H9 (cell line): ENCODE results near the gene WAC. TPM values are rescaled to one million over a fixed set of nuclear protein-coding genes. Genes with fewer than 3 reads are reported as not detected.

Source experiments
- DNase-seq: peaks from one replicate; pipeline ENCODE4 v3.0.0-alpha.2; 2017
- H2AFZ ChIP-seq: one replicate; pipeline ENCODE4 v1.6.1; 2013; ENCODE audit warnings: mild to moderate bottlenecking, low read length, control low read depth, moderate library complexity
- H2AK5ac ChIP-seq: 2 replicates; pipeline ENCODE4 v1.6.1; 2013; ENCODE audit warnings: low read length, control low read depth, mixed read lengths; ENCODE audit not compliant: insufficient read length
- H2BK120ac ChIP-seq: one replicate; pipeline ENCODE4 v1.6.1; 2013; ENCODE audit warnings: low read depth, mild to moderate bottlenecking, low read length, control low read depth, inconsistent platforms; ENCODE audit not compliant: poor library complexity, severe bottlenecking
- H2BK12ac ChIP-seq: 2 replicates; pipeline ENCODE4 v1.6.1; 2013; ENCODE audit warnings: low read length, control low read depth, mixed read lengths, low read depth; ENCODE audit not compliant: insufficient read length
- H2BK15ac ChIP-seq: 2 replicates; pipeline ENCODE4 v1.6.1; 2013; ENCODE audit warnings: low read depth, low read length, control low read depth
- H2BK20ac ChIP-seq: one replicate; pipeline ENCODE4 v1.6.1; 2013; ENCODE audit warnings: low read depth, mild to moderate bottlenecking, low read length, control low read depth, inconsistent platforms; ENCODE audit not compliant: poor library complexity, severe bottlenecking
- H2BK5ac ChIP-seq: 2 replicates; pipeline ENCODE4 v1.6.1; 2013; ENCODE audit warnings: low read length, control low read depth, mixed read lengths; ENCODE audit not compliant: insufficient read length
- H3K14ac ChIP-seq: 2 replicates; pipeline ENCODE4 v1.6.1; 2013; ENCODE audit warnings: low read length, control low read depth; ENCODE audit not compliant: insufficient read depth
- H3K18ac ChIP-seq: 2 replicates; pipeline ENCODE4 v1.6.1; 2013; ENCODE audit warnings: low read depth, mild to moderate bottlenecking, mixed read lengths, low read length, control low read depth; ENCODE audit not compliant: insufficient read length
- H3K23ac ChIP-seq: 2 replicates; pipeline ENCODE4 v1.6.1; 2013; ENCODE audit warnings: low read length, control low read depth, mixed read lengths, low read depth; ENCODE audit not compliant: insufficient read length
- H3K23me2 ChIP-seq: 2 replicates; pipeline ENCODE4 v1.6.1; 2013; ENCODE audit warnings: low read depth, mild to moderate bottlenecking, mixed read lengths, low read length, control low read depth; ENCODE audit not compliant: insufficient read length, poor library complexity, severe bottlenecking
- H3K27ac ChIP-seq: 2 replicates; pipeline ENCODE4 v1.5.1; 2013; ENCODE audit warnings: low read length, control low read depth, mixed read lengths, low read depth; ENCODE audit not compliant: insufficient read length
- H3K27me3 ChIP-seq: 2 replicates; pipeline ENCODE4 v1.6.1; 2013; ENCODE audit warnings: low read length, control low read depth, inconsistent platforms; ENCODE audit not compliant: insufficient read depth
- H3K4ac ChIP-seq: 2 replicates; pipeline ENCODE4 v1.6.1; 2013; ENCODE audit warnings: low read depth, mild to moderate bottlenecking, control low read depth, inconsistent platforms, low read length, moderate library complexity
- H3K4me1 ChIP-seq: 2 replicates; pipeline ENCODE4 v1.6.1; 2013; ENCODE audit warnings: low read length, control low read depth, inconsistent platforms; ENCODE audit not compliant: insufficient read depth
- H3K4me2 ChIP-seq: 2 replicates; pipeline ENCODE4 v1.6.1; 2013; ENCODE audit warnings: low read length, control low read depth, mixed read lengths; ENCODE audit not compliant: insufficient read length, insufficient read depth
- H3K56ac ChIP-seq: 2 replicates; pipeline ENCODE4 v1.6.1; 2013; ENCODE audit warnings: low read depth, mild to moderate bottlenecking, mixed read lengths, low read length, control low read depth; ENCODE audit not compliant: insufficient read length
- H3K79me1 ChIP-seq: 2 replicates; pipeline ENCODE4 v1.6.1; 2013; ENCODE audit warnings: low read depth, mild to moderate bottlenecking, moderate library complexity, low read length, control low read depth, inconsistent platforms; ENCODE audit not compliant: insufficient read depth, poor library complexity, severe bottlenecking
- H3K79me2 ChIP-seq: 2 replicates; pipeline ENCODE4 v1.6.1; 2013; ENCODE audit warnings: low read length, control low read depth, inconsistent platforms; ENCODE audit not compliant: insufficient read depth
- H3K9ac ChIP-seq: 2 replicates; pipeline ENCODE4 v1.6.1; 2013; ENCODE audit warnings: low read length, control low read depth, mixed read lengths; ENCODE audit not compliant: insufficient read length; ENCODE audit errors: extremely low read depth
- H3K9me3 ChIP-seq: one replicate; pipeline ENCODE4 v1.6.1; 2013; ENCODE audit warnings: low read depth, low read length, inconsistent platforms; ENCODE audit not compliant: control insufficient read depth
- H3T11ph ChIP-seq: one replicate; pipeline ENCODE4 v1.6.1; 2013; ENCODE audit warnings: mild to moderate bottlenecking, low read length, control low read depth, inconsistent platforms
- H4K20me1 ChIP-seq: one replicate; pipeline ENCODE4 v1.6.1; 2013; ENCODE audit not compliant: control insufficient read depth, insufficient read length, insufficient read depth
- H4K5ac ChIP-seq: 2 replicates; pipeline ENCODE4 v1.6.1; 2013; ENCODE audit warnings: low read depth, mild to moderate bottlenecking, mixed read lengths, low read length, control low read depth; ENCODE audit not compliant: insufficient read length
- H4K8ac ChIP-seq: replicated peaks from 2 replicates; pipeline ENCODE4 v1.6.1; 2013; ENCODE audit warnings: low read length, control low read depth, mixed read lengths, low read depth; ENCODE audit not compliant: insufficient read length
- H4K91ac ChIP-seq: 2 replicates; pipeline ENCODE4 v1.6.1; 2013; ENCODE audit warnings: low read depth, mild to moderate bottlenecking, moderate library complexity, mixed read lengths, low read length, control low read depth; ENCODE audit not compliant: insufficient read length
- H3K27ac Mint-ChIP-seq, 3 experiments: 2 replicates in 2 of 3; 3 replicates in 1 of 3; pipeline ENCODE4 v1.8.0; 2020 to 2021; ENCODE audit warnings: mixed read lengths in 3 of 3, mild to moderate bottlenecking in 1 of 3, moderate library complexity in 1 of 3
- H3K27me3 Mint-ChIP-seq: 2 replicates; pipeline ENCODE4 v1.8.0; 2021; ENCODE audit warnings: low read depth, mild to moderate bottlenecking, moderate library complexity, mixed read lengths
- H3K36me3 Mint-ChIP-seq, 3 experiments: 2 replicates in 2 of 3; 3 replicates in 1 of 3; pipeline ENCODE4 v1.8.0; 2020 to 2021; ENCODE audit warnings: low read depth in 3 of 3, mixed read lengths in 3 of 3; ENCODE audit not compliant: insufficient read depth in 1 of 3
- H3K4me1 Mint-ChIP-seq, 2 experiments: 2 replicates each; pipeline ENCODE4 v1.8.0; 2020; ENCODE audit warnings: mixed read lengths in 2 of 2
- H3K4me3 Mint-ChIP-seq, 2 experiments: 2 replicates in 1 of 2; 3 replicates in 1 of 2; pipeline ENCODE4 v1.8.0; 2020 to 2021; ENCODE audit warnings: mild to moderate bottlenecking in 2 of 2, mixed read lengths in 2 of 2, moderate library complexity in 1 of 2
- H3K9me3 Mint-ChIP-seq, 2 experiments: 2 replicates in 1 of 2; 3 replicates in 1 of 2; pipeline ENCODE4 v1.8.0; 2020; ENCODE audit warnings: mild to moderate bottlenecking in 2 of 2, mixed read lengths in 2 of 2, moderate library complexity in 1 of 2
- WGBS: extraction: QIAGEN DNeasy Blood & Tissue Kit; methylation state at CpG from one replicate; pipeline ENCODE4 v1.1.7; 2013; ENCODE audit warnings: missing lambda C conversion rate, low lambda C conversion rate, mixed read lengths; ENCODE audit not compliant: insufficient read length; ENCODE audit errors: extremely low coverage; 5-methylcytosine and 5-hydroxymethylcytosine counted together
- total RNA-seq: library from RNA; stranded (reverse); gene quantifications from 2 replicates; pipeline ENCODE4 v1.2.1, GENCODE V29; 2021
- TF ChIP-seq, protein P1 (sequence below): fragments of 200-600 bp; sonication (generic); conservative IDR thresholded peaks from 3 replicates; pipeline ENCODE4 v1.8.0; 2021; ENCODE audit warnings: antibody characterized with exemption, mild to moderate bottlenecking

The WAC gene
- total RNA-seq, 1 experiment from 2014 or later: 130 TPM

DNA sequence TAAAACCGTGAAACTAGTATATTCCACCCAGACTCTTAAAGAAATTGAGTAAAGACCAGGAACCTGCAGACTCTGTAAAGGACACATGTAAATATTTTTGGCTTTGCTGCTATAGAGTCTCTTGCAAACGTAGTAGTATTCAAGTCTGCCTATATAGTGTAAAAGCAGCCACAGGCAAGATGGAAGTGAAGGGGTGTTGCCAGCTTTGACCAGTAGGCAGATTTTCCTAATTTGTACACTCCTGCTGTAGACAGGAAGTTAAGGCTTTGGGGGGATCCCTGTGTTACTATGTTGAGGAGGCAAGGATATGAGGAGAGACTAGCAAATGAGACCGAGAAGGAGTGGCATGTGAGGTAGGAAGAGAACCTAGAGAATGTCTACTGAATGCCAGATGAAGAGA is 27.7 kb downstream of the WAC start:
- Histone ChIP-seq H4K20me1 (no peaks in the 10 kb centered on the region), H2AK5ac (no peak overlapping the region), H3K79me1 (peaks cover 13% of the 10 kb centered on the region), H4K5ac (no peak overlapping the region), H3K9ac (no peak overlapping the region), H4K91ac (no peak overlapping the region), H3K18ac (no peak overlapping the region), H3K56ac (no peak overlapping the region), H2BK5ac (no peak overlapping the region), H2AFZ (no peak overlapping the region), H3K27me3 (no peaks in the 10 kb centered on the region), H2BK12ac (no peak overlapping the region), H3K23me2 (no peaks in the 10 kb centered on the region), H3K4ac (no peak overlapping the region), H3K9me3 (no peaks in the 10 kb centered on the region), H3K14ac (no peak overlapping the region), H4K8ac (no peak overlapping the region), H3K79me2 (peaks cover 61% of the 10 kb centered on the region), H3K4me2 (no peak overlapping the region), H2BK15ac (no peak overlapping the region), H3T11ph (no peak overlapping the region), H3K27ac (no peak overlapping the region), H3K23ac (no peak overlapping the region), H3K4me1 (no peaks in the 10 kb centered on the region; the same call in 1 of the 2 replicates), H2BK20ac (no peak overlapping the region), H2BK120ac (no peak overlapping the region)
- peak overlapping the region in 2 of 3 experiments; percentile 5 to 49; a peak in 3 of 7 replicates for H3K27ac Mint-ChIP-seq
- no peaks in the 10 kb centered on the region for H3K9me3 Mint-ChIP-seq
- TF ChIP-seq, protein P1, sequence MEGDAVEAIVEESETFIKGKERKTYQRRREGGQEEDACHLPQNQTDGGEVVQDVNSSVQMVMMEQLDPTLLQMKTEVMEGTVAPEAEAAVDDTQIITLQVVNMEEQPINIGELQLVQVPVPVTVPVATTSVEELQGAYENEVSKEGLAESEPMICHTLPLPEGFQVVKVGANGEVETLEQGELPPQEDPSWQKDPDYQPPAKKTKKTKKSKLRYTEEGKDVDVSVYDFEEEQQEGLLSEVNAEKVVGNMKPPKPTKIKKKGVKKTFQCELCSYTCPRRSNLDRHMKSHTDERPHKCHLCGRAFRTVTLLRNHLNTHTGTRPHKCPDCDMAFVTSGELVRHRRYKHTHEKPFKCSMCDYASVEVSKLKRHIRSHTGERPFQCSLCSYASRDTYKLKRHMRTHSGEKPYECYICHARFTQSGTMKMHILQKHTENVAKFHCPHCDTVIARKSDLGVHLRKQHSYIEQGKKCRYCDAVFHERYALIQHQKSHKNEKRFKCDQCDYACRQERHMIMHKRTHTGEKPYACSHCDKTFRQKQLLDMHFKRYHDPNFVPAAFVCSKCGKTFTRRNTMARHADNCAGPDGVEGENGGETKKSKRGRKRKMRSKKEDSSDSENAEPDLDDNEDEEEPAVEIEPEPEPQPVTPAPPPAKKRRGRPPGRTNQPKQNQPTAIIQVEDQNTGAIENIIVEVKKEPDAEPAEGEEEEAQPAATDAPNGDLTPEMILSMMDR: no peak
- H3K4me1 Mint-ChIP-seq: peaks cover 39 to 48% of the 10 kb centered on the region in 2 experiments
- H3K27me3 Mint-ChIP-seq: no peaks in the 10 kb centered on the region
- DNase-seq: no peak
- H3K36me3 Mint-ChIP-seq: peaks cover 13 to 41% (median 29%) of the 10 kb centered on the region in 3 experiments; a peak in 5 of 7 replicates
- WGBS: no CpG with 5 or more reads among the region's 3 CpGs
- no peak overlapping the region for H3K4me3 Mint-ChIP-seq
